ENCODE measurements around the gene HCFC1. TPM values are rescaled to one million over a fixed set of nuclear protein-coding genes. Genes with fewer than 3 reads are reported as not detected.
"Not testable (repeated sequence)": the region's sequence is repeated elsewhere in the genome, so short reads cannot be mapped to it uniquely, and the experiment has no call there.

Gene HCFC1
- total and polyA plus RNA-seq, 2 of the 8 experiments (the other 6 are each of a cell fraction or from before 2014, with no cell fraction given) = 24.9 to 117 TPM

DNA sequence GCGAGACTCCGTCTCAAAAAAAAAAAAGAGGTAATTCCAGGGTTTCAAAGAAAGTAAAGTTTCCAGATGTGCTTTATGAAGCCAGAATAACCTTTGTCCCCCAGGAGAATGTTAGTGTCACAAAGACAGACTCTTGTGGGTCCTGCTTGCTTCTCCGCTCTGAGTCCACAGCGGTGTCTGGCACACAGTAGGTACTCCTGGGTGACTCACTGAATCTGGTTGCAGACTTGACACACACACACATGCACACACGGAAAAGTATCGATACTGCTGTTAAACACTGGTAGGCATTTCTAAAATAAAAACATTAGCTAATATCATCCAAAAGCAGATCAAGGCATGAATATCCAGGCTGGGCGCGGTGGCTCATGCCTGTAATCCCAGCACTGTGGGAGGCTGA, 23.9 kb upstream of the HCFC1 start:
- H3K79me2 ChIP-seq (ENCODE audit: control insufficient read depth in 1 of 2, insufficient read depth in 2 of 2, low read length in 2 of 2) = no peaks in the 10 kb centered on the region
- no peaks in the 10 kb centered on the region for H3K27me3 ChIP-seq (replicated peaks in 1 of 4; ENCODE audit: control insufficient read depth in 3 of 4, extremely low read depth in 1 of 4, insufficient read depth in 3 of 4, low read length in 3 of 4)
- H3K56ac ChIP-seq (replicated peaks; ENCODE audit: insufficient read length, low read depth, low read length) = no peak overlapping the region
- no peak overlapping the region for H2AFZ ChIP-seq (ENCODE audit: low read length)
- H3K27ac ChIP-seq (ENCODE audit: low read depth, low read length) = no peak overlapping the region
- no peak overlapping the region for H3K23ac ChIP-seq (ENCODE audit: insufficient read length)
- H3K4me1 ChIP-seq (replicated peaks in 1 of 4; ENCODE audit: control insufficient read depth in 3 of 4, insufficient read depth in 4 of 4, low read length in 3 of 4) = peaks cover 0 to 4% (median 0%) of the 10 kb centered on the region in 4 experiments; a peak in 1 of 7 replicates
- H4K20me1 ChIP-seq (replicated peaks in 1 of 2; ENCODE audit: control insufficient read depth in 1 of 2, insufficient read depth in 2 of 2, low read length in 2 of 2) = no peaks in the 10 kb centered on the region
- no peaks in the 10 kb centered on the region for H3K36me3 ChIP-seq (ENCODE audit: control insufficient read depth in 2 of 4, insufficient read depth in 4 of 4, low read length in 3 of 4)
- H2AK5ac ChIP-seq (ENCODE audit: low read depth, low read length) = no peak overlapping the region
- H3K9me3 ChIP-seq (ENCODE audit: insufficient read depth in 2 of 2, low read depth in 1 of 2, low read length in 1 of 2) = no peaks in the 10 kb centered on the region
- H3K4me2 ChIP-seq (ENCODE audit: insufficient read depth in 1 of 2, low read depth in 2 of 2, low read length in 2 of 2) = no peak overlapping the region
- no peak for TF ChIP-seq SRF (IDR thresholded peaks at IDR 0.05; ENCODE audit: low read depth, low read length)
- no peak overlapping the region for H3K4me3 ChIP-seq (ENCODE audit: extremely low read depth in 1 of 4, insufficient read depth in 2 of 4, low read depth in 3 of 4, low read length in 4 of 4)
- no peaks in the 10 kb centered on the region; the same call in 1 of the 2 replicates for H3K23me2 ChIP-seq (ENCODE audit: low read depth, low read length)
- H2BK120ac ChIP-seq (replicated peaks; ENCODE audit: low read depth, low read length) = no peak overlapping the region
- no peak overlapping the region for H4K91ac ChIP-seq (replicated peaks; ENCODE audit: insufficient read length, low read length)
- no peak overlapping the region for H2BK20ac ChIP-seq (ENCODE audit: low read length)
- 98% methylated on average over 6 of the region's 8 CpGs; no CpG with 5 or more reads in 1 of the 2 experiments for WGBS, 2 experiments (ENCODE audit: extremely low coverage in 1 of 2, insufficient coverage in 1 of 2, insufficient read length in 1 of 2, insufficient replicate concordance in 2 of 2, low coverage in 1 of 2, low lambda C conversion rate in 2 of 2, missing lambda C conversion rate in 1 of 2)
- no peak overlapping the region for H4K5ac ChIP-seq (ENCODE audit: insufficient read length, low read depth, low read length)
- H3K14ac ChIP-seq (ENCODE audit: insufficient read length) = no peak overlapping the region
- no peak for DNase-seq (ENCODE audit: low read depth in 1 of 2, low spot score in 2 of 2)
- no peak overlapping the region for H3K4ac ChIP-seq (replicated peaks; ENCODE audit: insufficient read length, low read depth, low read length)
- POLR2A ChIA-PET (ENCODE audit: partially characterized antibody) = interaction anchor here (1.0 kb wide), 1 partner anchor 25 kb away, joined by 3 read pairs; no protein-coding TSS in a partner anchor
- no peak overlapping the region for H2BK12ac ChIP-seq (ENCODE audit: low read depth, low read length)
- no peak for FAIRE-seq
- H3K18ac ChIP-seq (ENCODE audit: extremely low read depth, low read length) = no peak overlapping the region
- H3K9ac ChIP-seq (replicated peaks in 1 of 4; ENCODE audit: extremely low read depth in 1 of 4, low read depth in 3 of 4, low read length in 3 of 4) = no peak overlapping the region
- no peak overlapping the region for H4K8ac ChIP-seq (ENCODE audit: extremely low read depth, insufficient read depth, low read length)
- no peak overlapping the region for H2BK5ac ChIP-seq (ENCODE audit: low read depth, low read length)
- H2BK15ac ChIP-seq (ENCODE audit: low read length) = no peak overlapping the region
- no peaks in the 10 kb centered on the region for H3K79me1 ChIP-seq (ENCODE audit: low read depth, low read length)
- CTCF ChIA-PET (ENCODE audit: partially characterized antibody) = interaction anchor here (1.0 to 1.1 kb wide), 2 partner anchors 18 to 55 kb away, joined by 3 to 4 read pairs; no protein-coding TSS in a partner anchor

DNA sequence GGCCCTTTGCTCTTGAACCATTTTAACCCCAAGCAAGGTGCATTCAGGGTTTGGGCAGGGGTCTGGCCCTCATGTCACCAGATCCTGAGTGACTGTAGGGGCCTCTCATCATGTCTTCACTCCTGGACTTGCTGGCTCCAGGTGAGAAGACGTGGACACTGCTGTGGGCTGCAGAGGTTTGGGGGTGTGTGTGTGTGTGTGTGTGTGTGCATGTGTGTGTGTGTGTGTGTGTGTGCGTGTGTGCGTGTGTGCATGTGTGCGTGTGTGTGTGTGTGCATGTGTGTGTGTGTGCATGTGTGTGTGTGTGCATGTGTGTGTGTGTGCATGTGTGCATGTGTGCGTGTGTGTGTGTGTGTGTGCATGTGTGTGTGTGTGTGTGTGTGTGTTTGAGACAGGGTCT, 22.8 kb upstream of the HCFC1 start:
- H2BK20ac ChIP-seq (ENCODE audit: low read length); H3K36me3 ChIP-seq (ENCODE audit: control insufficient read depth in 2 of 4, insufficient read depth in 4 of 4, low read length in 3 of 4); H4K8ac ChIP-seq (ENCODE audit: extremely low read depth, insufficient read depth, low read length); H2AK5ac ChIP-seq (ENCODE audit: low read depth, low read length); H4K91ac ChIP-seq (replicated peaks; ENCODE audit: insufficient read length, low read length); H3K4ac ChIP-seq (replicated peaks; ENCODE audit: insufficient read length, low read depth, low read length); H3K27me3 ChIP-seq (replicated peaks in 1 of 4; ENCODE audit: control insufficient read depth in 3 of 4, extremely low read depth in 1 of 4, insufficient read depth in 3 of 4, low read length in 3 of 4); CTCF ChIA-PET (ENCODE audit: partially characterized antibody); H3K9ac ChIP-seq (replicated peaks in 1 of 4; ENCODE audit: extremely low read depth in 1 of 4, low read depth in 3 of 4, low read length in 3 of 4); H3K18ac ChIP-seq (ENCODE audit: extremely low read depth, low read length); H2BK15ac ChIP-seq (ENCODE audit: low read length); H4K5ac ChIP-seq (ENCODE audit: insufficient read length, low read depth, low read length); FAIRE-seq; DNase-seq (ENCODE audit: low read depth in 1 of 2, low spot score in 2 of 2); H2BK120ac ChIP-seq (replicated peaks; ENCODE audit: low read depth, low read length); H3K56ac ChIP-seq (replicated peaks; ENCODE audit: insufficient read length, low read depth, low read length); H3K4me3 ChIP-seq (ENCODE audit: extremely low read depth in 1 of 4, insufficient read depth in 2 of 4, low read depth in 3 of 4, low read length in 4 of 4); H2AFZ ChIP-seq (ENCODE audit: low read length); POLR2A ChIA-PET (ENCODE audit: partially characterized antibody); H3K9me3 ChIP-seq (ENCODE audit: insufficient read depth in 2 of 2, low read depth in 1 of 2, low read length in 1 of 2); H3K79me2 ChIP-seq (ENCODE audit: control insufficient read depth in 1 of 2, insufficient read depth in 2 of 2, low read length in 2 of 2); H4K20me1 ChIP-seq (replicated peaks in 1 of 2; ENCODE audit: control insufficient read depth in 1 of 2, insufficient read depth in 2 of 2, low read length in 2 of 2); H3K14ac ChIP-seq (ENCODE audit: insufficient read length); H3K79me1 ChIP-seq (ENCODE audit: low read depth, low read length); H2BK12ac ChIP-seq (ENCODE audit: low read depth, low read length); H3K4me1 ChIP-seq (replicated peaks in 1 of 4; ENCODE audit: control insufficient read depth in 3 of 4, insufficient read depth in 4 of 4, low read length in 3 of 4); H2BK5ac ChIP-seq (ENCODE audit: low read depth, low read length); H3K4me2 ChIP-seq (ENCODE audit: insufficient read depth in 1 of 2, low read depth in 2 of 2, low read length in 2 of 2); H3K23ac ChIP-seq (ENCODE audit: insufficient read length); H3K27ac ChIP-seq (ENCODE audit: low read depth, low read length); H3K23me2 ChIP-seq (ENCODE audit: low read depth, low read length): not testable (repeated sequence)
- 100% methylated on average over 1 of the region's 5 CpGs; no CpG with 5 or more reads in 1 of the 2 experiments for WGBS, 2 experiments (ENCODE audit: extremely low coverage in 1 of 2, insufficient coverage in 1 of 2, insufficient read length in 1 of 2, insufficient replicate concordance in 2 of 2, low coverage in 1 of 2, low lambda C conversion rate in 2 of 2, missing lambda C conversion rate in 1 of 2)
